Measurements from ENCODE around the gene P3H4. TPM values are rescaled to one million over a fixed set of nuclear protein-coding genes. Genes with fewer than 3 reads are reported as not detected.
"Not testable (repeated sequence)": the region's sequence is repeated elsewhere in the genome, so short reads cannot be mapped to it uniquely, and the experiment has no call there.

Gene P3H4
- total RNA-seq, 1 donor from 2014 or later = 84.8 TPM

DNA sequence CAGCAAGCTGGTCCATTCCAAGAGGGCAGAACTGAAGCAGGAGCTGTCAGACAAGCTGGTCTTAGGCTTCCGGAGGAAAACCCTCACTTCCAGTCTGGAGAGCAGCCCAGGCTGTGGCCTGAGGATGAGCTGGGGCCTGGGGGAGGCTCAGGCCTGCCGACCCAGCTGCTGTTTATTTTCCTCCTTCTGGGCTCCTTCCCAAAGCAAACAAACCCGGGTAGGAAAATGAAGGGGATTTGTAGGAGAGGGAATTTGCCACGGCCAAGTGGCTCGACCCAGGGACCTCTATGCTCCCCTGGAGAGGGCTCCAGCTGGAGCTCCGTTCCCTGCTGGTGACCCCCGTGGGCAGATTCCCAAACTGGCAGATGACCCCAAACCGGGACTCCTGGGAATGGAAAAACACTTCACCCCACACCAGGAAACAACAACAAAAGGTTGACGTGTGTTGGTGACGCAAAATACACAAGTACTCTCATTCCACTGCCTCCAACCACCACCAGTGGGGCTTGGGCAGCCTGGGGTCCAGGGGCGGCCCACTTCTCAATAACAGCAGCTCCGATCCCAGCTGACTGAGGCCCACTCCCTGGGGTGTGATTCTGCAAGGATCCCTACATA, 34.1 kb downstream of the P3H4 start:
- Mint-ChIP-seq H3K4me1 (ENCODE audit: low read depth) (peaks cover 48% of the 10 kb centered on the region), H3K4me3 (ENCODE audit: unreplicated experiment) (no peak overlapping the region), H3K9me3 (ENCODE audit: low read depth) (no peaks in the 10 kb centered on the region), H3K36me3 (ENCODE audit: low read depth) (peaks cover 2% of the 10 kb centered on the region), H3K27me3 (ENCODE audit: low read depth) (no peaks in the 10 kb centered on the region), H3K27ac (ENCODE audit: unreplicated experiment) (peak overlapping the region; percentile 89)
- DNase-seq (ENCODE audit: low spot score) = no peak
- TF ChIP-seq, protein P1, sequence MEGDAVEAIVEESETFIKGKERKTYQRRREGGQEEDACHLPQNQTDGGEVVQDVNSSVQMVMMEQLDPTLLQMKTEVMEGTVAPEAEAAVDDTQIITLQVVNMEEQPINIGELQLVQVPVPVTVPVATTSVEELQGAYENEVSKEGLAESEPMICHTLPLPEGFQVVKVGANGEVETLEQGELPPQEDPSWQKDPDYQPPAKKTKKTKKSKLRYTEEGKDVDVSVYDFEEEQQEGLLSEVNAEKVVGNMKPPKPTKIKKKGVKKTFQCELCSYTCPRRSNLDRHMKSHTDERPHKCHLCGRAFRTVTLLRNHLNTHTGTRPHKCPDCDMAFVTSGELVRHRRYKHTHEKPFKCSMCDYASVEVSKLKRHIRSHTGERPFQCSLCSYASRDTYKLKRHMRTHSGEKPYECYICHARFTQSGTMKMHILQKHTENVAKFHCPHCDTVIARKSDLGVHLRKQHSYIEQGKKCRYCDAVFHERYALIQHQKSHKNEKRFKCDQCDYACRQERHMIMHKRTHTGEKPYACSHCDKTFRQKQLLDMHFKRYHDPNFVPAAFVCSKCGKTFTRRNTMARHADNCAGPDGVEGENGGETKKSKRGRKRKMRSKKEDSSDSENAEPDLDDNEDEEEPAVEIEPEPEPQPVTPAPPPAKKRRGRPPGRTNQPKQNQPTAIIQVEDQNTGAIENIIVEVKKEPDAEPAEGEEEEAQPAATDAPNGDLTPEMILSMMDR (IDR thresholded peaks at IDR 0.05) = no peak

DNA sequence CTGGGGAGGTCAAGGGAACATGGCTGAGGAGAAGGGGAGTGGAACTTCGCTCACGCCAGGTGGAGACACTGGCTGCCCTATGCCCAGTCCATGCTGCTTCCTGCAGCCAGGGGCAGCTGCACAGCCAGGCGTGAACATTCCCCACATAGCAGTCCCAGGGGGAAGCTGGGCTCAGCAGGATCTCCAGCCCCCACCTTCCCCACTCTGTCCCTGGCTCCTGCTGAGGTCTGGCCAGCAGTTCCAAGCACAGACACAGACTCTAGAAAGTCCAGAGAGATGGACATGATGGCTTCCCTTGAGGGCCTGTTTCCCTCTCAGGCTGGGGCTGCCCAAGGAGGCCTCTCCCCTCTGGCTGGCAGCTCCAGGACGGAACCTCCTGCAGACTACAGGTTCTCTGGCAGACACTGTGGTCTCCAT, 34.6 kb downstream of the P3H4 start:
- Mint-ChIP-seq H3K27ac (ENCODE audit: unreplicated experiment) (peak overlapping the region; percentile 89), H3K4me1 (ENCODE audit: low read depth) (peaks cover 50% of the 10 kb centered on the region), H3K4me3 (ENCODE audit: unreplicated experiment) (no peak overlapping the region), H3K9me3 (ENCODE audit: low read depth) (no peaks in the 10 kb centered on the region), H3K27me3 (ENCODE audit: low read depth) (no peaks in the 10 kb centered on the region), H3K36me3 (ENCODE audit: low read depth) (peaks cover 2% of the 10 kb centered on the region)
- DNase-seq (ENCODE audit: low spot score) = no peak
- TF ChIP-seq, protein P1 (IDR thresholded peaks at IDR 0.05) = peak; percentile 64

GRCh38 chr17:41776262-41776900, 35.4 kb downstream of the P3H4 start:
- H3K9me3 Mint-ChIP-seq (ENCODE audit: low read depth); H3K36me3 Mint-ChIP-seq (ENCODE audit: low read depth); DNase-seq (ENCODE audit: low spot score); H3K4me3 Mint-ChIP-seq (ENCODE audit: unreplicated experiment); H3K27me3 Mint-ChIP-seq (ENCODE audit: low read depth): not testable (repeated sequence)
- Mint-ChIP-seq H3K4me1 (ENCODE audit: low read depth) (peaks cover 42% of the 10 kb centered on the region), H3K27ac (ENCODE audit: unreplicated experiment) (peak overlapping the region; percentile 41)

DNA sequence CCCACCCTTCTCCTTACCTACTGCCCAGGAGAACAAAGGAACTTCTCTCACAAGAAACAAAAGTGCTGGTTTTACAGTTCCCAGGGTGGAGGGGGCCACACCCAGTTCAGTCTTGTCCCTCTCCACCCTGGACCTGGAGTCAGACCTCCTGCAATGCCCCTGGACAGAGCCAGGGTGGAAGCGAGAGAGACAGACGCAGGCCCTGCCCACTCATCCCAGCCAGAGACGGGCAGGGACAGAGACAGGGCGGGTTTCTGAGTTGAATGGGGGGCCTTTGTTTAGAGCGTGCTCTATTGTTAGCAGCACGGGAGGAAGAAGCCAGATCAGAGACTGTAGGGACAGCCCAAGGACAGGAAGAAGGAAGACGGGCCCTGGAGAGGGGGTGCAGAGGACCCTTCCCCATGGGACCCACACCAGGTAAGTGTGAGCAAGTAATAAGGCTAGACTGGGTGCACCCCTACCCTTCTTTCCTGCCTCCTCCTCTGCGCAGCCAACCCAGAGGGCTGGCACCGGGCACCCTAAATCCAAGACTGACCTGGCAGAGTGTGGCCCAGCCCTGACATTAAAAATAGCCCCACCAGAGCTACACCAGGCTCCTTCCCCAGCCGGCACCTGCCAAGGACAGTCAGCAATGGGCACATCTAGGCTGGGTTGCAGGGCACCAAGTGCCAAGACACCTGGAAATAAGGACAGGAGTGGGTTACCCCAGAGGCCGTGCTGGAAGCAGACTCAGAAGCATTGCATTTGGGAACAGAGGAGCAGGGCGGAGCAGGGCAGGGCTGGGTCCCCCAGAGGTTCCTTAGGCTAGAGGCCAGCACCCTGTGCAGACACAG, 36.1 kb downstream of the P3H4 start:
- no peaks in the 10 kb centered on the region for H3K9me3 Mint-ChIP-seq (ENCODE audit: low read depth)
- H3K4me3 Mint-ChIP-seq (ENCODE audit: unreplicated experiment) = no peak overlapping the region
- no peaks in the 10 kb centered on the region for H3K36me3 Mint-ChIP-seq (ENCODE audit: low read depth)
- TF ChIP-seq, protein P1 (IDR thresholded peaks at IDR 0.05) = no peak
- peak overlapping the region; percentile 69 for H3K27ac Mint-ChIP-seq (ENCODE audit: unreplicated experiment)
- peaks cover 41% of the 10 kb centered on the region for H3K4me1 Mint-ChIP-seq (ENCODE audit: low read depth)
- no peak for DNase-seq (ENCODE audit: low spot score)
- no peaks in the 10 kb centered on the region for H3K27me3 Mint-ChIP-seq (ENCODE audit: low read depth)

GRCh38 chr17:41773731-41774193, 38.0 kb downstream of the P3H4 start:
- TF ChIP-seq, protein P1 (IDR thresholded peaks at IDR 0.05) = no peak
- no peak for DNase-seq (ENCODE audit: low spot score)

More at GRCh38 chr17:41773731-41774193, 38.0 kb downstream of the P3H4 start:
- Mint-ChIP-seq H3K4me1 (ENCODE audit: low read depth) (peaks cover 41% of the 10 kb centered on the region), H3K36me3 (ENCODE audit: low read depth) (no peaks in the 10 kb centered on the region), H3K27ac (ENCODE audit: unreplicated experiment) (no peak overlapping the region), H3K9me3 (ENCODE audit: low read depth) (no peaks in the 10 kb centered on the region), H3K27me3 (ENCODE audit: low read depth) (no peaks in the 10 kb centered on the region), H3K4me3 (ENCODE audit: unreplicated experiment) (no peak overlapping the region)

Measured in chondrocyte (in vitro differentiated cells).